HG02759 (cell line): ENCODE measurements around the gene CTSF.
"Not testable (repeated sequence)": the region's sequence is repeated elsewhere in the genome, so short reads cannot be mapped to it uniquely, and the experiment has no call there.

Experiments
- ATAC-seq: cut with Tn5 transposase; IDR thresholded peaks from one replicate; pipeline ENCODE4 v1.9.1; 2021; ENCODE audit warnings: mild to moderate bottlenecking, moderate library complexity; ENCODE audit not compliant: unreplicated experiment

CTSF gene

DNA sequence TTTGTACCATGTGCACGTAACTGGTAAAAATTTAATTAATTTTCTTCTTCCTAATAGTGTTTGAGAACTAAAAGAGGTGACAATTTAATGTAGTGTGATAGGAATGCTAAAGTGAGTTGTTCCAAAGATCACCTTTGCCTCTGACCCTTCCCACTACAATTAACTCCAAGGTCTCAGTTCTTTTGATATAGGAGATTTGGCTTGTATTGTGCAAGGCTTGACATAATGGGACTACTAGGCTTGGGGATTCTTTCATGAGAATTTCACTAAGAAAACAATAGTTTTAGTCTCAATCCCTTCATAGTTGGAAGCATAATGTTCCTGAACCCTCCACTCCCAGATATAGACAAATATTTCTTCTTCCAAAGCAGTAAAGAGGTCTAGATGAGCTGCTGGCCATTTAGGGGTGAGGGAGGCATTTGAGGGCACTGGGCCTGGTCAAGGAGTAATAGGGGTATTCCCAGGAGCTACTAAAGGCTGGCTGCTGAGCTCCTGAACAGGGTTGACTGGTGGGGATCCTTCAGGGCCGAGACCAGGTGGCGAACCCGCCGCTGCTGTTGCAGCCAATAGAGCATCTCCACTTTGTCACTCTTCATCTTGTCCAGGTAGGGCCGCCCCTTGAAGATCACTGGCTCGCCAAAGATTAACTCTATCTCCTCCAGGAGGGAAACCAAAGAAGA lies 21.7 kb upstream of the CTSF start:
- ATAC-seq: no peak

DNA sequence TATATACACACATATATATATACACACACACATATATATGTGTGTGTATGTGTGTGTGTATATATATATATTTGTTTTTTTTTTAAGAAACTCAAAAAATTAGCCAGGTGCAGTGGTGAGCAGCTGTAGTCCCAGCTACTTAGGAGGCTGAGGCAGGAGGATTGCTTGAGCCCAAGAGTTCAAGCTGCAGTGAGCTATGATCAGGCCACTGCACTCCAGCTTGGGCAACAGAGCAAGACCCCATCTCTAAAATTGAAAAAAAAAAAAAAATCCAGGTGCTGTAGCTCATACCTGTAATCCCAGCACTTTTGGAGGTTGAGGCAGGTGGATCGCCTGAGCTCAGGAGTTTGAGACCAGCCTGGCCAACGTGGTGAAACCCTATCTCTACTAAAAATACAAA lies 20.9 kb upstream of the CTSF start:
- not testable (repeated sequence) for ATAC-seq

DNA sequence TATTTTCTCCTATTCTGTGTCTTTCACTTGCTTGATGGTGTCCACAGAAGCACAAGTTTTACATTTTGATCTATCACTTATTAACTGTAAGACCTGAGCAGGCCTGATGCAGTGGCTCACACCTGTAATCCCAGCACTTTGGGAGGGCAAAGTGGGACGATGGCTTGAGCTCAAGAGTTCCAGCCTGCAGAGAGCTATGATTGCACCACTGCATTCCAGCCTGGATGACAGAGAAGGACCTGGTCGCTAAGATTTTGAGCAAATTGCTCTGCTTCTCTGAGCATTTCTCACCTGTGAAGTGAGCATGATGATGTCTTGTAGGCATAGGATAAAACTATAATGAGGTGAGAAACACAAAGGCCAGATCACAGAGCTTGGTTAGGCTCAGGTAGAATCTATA lies 17.7 kb upstream of the CTSF start:
- ATAC-seq: no peak

DNA sequence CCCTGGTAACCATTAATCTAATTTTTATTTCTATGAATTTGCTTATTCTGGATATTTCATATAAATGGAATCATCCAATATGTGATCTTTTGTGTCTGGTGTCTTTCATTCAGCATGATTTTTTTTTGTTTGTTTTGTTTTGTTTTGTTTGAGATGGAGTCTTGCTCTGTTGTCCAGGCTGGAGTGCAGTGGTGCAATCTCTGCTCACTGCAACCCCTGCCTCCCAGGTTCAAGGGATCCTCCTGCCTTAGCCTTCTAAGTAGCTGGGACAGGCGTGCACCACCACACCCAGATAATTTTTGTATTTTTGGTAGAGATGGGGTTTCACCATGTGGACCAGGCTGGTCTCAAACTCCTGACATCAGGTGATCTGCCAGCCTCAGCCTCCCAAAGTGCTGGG lies 17.0 kb upstream of the CTSF start:
- not testable (repeated sequence) for ATAC-seq

DNA sequence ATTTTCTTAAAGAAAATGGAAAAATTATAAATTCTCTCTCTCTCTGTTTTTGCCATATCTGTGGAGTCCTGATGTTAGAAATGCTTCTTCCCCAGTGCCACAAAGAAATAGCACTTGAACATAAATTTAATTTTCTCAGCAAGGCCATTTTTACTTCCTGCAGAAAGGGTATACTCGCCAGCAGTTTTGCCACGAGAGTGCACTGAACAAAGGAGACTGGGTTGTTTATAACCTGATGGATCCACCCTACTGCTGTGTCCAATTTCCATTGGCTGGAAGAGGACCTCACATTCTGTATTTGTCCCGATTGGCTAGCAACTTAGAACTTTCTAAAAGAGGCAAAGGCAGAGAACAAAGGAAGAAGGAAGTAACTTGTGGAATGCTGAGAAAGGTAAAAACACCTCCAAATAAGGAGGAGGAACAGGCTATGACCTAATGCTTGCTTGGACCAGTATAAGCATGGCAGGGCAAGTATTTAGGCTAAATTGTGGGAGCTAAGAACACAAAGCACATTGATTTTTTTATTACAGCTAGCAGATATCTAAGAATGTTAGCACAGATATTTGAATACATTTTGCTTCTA lies 14.2 kb upstream of the CTSF start:
- not testable (repeated sequence) for ATAC-seq

DNA sequence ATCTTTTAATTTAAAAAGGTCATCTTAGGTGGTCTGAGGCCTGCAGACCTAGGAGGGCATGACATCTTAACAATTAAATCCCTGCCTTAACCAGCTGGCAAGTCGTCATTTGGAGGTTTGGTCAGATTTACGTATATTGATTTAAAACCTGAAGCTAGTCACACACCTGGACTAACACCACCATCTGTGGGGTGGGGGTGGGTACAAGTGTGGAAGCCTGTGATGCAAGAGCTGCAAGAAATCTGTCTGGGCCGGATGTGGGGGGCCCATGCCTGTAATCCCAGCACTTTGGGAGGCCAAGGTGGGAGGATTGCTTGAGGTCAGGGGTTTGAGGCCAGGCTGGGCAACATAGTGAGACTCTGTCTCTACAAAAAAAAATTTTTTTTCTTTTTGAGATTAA lies 12.9 kb upstream of the CTSF start:
- ATAC-seq: no peak

DNA sequence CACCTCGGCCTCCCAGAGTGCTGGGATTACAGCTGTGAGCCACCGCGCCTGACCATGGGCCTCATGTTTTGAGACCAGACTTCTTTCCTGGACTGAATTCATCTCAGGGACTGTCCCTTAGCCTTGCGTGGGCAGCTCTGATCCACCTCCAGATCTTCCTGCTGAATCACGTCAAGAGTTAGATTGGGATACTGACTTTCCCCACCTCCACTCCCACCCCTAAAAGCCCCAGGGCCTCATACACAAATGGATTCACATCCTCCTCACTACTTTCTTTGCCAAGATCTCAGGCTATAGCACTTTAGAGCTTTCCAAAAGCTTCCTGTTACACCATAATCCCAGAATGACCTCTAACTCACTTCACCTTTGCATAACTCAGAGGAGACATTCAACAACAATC lies 12.4 kb upstream of the CTSF start:
- no peak for ATAC-seq

DNA sequence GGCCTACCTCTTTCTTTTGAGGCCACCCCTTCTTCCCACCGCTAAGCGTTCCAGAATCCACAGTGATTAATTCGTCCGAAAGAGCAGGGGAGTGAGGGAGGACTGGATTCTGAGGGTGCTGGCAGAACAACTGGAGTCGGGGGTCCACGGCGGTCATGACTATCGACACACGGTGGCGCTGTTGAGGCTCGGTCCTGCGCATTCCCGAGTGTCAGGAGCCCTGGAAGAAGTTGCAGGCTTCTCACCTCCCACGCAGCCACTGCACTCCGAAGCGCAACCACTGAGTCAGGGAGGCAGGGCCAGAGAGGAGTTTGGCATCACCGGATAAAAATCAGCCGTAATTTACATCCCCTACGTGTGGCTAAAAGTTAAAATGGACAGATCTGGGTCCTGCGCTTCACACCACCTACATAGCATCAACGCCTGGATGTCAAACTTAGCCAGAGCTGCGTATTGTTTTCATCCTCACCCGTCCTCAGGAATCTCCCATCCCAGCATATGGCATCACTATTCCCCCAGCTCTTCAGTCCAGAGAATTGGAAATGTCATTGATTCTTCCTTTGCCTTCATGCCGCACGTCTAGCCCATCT lies 10.7 kb upstream of the CTSF start:
- no peak for ATAC-seq

DNA sequence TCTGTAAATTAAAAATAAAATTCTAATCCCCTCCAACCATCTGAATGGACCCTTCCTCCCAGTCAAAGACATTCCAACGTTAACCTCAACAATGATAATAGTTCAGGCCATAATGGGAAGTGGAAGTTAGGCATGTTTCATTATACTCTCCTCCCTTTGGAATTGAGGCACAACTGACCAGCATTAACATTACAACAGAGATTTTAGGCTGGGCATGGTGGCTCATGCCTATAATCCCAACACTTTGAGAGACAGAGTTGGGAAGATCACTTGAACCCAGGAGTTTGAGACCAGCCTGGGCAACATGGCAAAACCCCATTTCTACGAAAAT lies 2.4 kb upstream of the CTSF start:
- no peak for ATAC-seq

DNA sequence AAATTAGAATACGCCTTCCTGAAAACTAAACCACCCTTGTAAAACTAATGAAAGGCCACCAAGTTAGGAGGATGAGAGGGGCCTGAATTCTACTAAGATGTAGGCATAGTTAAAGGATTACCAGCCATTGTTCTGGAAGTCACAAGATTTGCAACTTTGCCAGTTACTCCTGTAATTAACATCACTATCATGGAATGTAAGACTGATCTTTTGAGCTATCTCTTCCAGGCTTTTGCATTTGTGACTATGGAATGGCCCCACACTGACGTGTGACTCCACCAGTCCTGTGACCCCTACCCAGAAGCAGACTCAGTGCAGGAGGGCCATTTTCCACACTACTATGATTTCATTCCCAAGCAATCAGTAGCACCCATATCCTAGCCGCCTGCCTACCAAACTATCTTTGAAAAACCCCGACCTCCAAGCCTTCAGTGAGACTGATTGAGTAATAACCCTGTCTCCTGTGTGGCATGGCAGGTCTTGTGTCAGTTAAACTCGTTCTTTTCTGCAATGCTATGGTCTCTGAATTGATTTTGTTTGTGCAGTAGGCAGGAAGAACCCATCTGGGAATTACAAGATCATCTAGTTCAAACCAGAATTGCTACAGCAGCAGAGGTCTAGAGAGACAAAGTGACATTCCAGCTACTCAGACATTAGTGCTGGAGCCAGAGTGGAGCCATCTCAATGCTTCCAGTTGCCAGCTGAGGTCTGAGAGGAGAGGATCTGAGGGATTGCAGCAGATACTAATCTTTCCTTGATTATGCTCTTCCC lies 1.9 kb upstream of the CTSF start:
- ATAC-seq: no peak

DNA sequence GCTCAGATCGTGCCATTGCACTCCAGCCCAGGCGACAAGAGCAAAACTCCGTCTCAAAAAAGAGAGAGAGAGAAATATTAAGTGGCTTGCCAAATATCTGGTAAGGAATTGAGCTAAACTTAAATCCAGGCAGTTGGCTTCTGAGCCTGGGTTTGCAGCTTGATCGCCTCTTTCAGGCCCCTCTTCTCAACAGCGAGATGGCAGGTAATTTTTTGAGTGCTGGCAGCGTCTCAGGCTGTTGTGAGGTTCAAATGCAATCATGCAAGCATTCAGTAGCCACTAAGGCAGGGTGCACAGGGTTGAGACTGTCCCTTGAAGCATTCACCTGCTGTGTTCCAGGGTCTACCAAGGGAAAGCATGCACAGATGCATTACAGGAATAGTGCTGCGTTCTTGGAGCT lies 670 bp upstream of the CTSF start:
- no peak for ATAC-seq

DNA sequence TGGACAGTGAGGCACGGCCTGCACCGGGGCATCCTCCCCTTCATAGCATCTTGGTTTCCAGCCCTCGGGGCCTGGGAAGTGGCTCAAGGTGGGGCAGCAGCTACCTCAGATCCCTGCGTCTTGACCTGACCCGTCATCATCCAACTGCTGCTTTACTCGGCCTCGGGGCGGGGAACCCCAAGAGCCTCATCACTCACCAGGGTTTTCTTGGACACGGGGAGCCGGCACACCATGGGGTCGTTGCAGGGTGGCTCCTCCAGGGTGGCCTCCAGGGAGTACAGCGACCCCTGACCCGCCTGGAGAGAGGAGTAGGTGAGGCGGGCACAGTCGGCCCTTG lies 651 bp downstream of the CTSF start:
- no peak for ATAC-seq

DNA sequence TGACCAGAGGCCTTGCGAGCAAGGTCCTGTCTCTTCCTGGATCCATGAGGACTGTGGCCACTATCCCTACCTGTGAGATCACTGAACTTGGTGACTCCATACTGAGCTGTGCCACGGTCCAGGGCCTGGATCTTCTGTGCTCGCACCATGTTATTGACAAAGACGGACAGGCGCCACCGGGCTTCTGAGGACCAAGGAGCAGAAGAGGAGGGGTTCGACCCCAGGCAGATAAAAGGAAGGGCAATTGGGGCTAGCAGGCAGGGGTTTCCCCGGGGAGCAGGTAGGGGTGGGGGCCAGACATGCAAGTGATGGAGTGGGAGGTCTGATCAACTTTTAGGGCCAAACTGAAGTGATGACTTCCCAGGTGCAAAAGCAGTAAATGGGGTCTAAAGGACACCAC lies 2.2 kb downstream of the CTSF start:
- no peak for ATAC-seq

DNA sequence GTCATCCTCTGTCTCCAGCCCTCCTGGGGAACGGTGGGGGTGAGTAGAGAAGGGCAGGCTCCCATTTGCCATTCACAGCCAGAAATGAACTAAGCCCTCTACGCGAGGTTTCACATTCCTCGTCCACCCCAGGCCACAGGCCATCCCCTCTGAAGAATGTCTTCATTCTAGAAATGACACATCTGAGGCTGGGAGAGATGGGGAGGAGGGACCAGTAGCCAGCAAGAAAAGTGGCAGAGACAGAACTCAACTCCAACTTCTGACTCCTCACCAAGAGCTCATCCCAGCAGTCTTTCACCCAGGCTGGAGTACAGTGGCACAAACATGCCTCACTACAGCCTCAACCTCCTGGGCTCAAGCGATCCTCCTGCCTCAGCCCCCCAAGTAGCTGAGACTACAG lies 3.4 kb downstream of the CTSF start:
- no peak for ATAC-seq

DNA sequence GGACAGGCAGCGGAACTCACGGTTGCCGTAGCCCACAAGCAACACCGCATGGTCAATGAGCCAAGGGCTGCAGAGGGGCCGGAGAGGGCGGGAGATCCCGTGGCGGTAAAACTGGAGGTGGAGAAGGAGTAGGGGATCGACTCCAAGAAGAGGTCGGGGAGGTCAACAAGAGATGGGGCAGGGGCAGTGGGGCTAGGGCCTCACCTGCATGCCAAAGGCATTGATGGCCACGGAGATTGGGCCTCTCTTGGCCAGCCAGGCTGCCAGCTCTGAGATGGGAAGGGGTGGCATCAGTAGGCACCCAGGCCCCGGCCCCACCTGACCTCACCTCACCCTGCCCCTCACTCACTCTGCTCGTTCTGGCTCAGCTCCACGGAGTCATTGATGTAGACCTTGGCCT lies 3.9 kb downstream of the CTSF start:
- ATAC-seq: no peak

DNA sequence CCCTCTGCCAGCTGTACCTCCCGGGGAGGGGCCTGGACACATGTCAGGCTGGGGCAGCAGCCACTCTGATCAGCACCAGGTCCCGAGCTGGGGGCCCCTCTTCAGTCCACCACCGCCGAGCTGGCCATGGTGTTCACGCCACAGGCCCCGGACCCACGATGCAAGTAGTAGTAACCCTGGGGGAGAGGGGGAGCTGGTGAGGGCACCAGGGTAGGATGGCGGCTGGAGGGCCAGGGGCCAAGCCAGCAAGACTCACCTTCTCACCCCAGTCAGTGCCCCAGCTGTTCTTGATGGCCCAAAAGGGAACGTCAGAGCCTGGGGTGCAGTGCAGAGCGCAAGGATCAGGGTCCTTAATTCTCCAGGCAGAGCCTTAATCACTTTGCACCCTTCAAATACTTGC lies 4.6 kb downstream of the CTSF start:
- no peak for ATAC-seq

DNA sequence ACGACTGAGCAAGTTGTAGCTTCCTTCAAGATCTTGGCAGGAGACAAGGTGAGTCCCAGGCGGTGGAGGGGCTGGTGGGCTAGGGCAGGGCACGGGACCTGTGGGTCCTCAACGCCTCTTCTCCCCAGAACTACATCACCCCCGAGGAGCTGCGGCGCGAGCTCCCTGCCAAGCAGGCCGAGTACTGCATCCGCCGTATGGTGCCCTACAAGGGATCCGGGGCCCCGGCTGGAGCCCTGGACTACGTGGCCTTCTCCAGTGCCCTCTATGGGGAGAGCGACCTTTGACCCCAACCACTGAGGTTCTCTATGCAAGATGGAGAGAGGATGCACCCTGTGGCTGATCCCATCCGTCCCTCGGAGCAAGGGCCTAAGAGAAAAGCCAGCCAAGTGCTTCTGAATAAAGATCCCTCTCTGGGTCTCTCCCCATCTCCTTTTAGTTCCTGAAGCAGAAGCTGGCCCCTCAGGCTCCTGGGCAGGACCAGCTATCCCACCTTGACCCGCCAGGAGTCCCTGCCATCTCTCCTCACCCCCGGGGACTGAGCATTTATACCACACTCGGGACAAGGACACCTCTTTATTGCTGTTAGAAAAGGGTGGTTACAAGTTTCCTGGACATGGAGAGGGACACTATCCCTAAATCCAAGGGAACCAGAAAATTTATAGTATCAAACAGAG lies 5.4 kb downstream of the CTSF start:
- no peak for ATAC-seq

DNA sequence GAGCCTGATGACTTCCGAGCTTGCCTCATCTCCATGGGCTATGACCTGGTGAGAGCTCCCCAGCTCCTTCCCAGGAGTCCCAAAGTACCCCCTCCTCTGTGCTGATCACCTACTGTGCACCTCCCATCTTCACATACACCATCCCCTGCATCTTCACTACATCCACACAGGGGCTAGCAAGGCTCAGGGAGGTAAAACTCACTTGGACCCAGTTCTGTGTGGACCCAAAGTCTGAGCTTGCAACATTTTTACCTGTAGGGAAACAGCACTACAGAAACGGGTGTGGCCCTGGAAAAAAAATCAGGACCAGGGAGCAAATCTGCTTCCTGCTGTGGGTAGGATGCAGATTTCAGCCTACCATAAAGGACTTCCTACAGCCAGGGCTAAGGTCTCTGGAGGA lies 6.1 kb downstream of the CTSF start:
- no peak for ATAC-seq

DNA sequence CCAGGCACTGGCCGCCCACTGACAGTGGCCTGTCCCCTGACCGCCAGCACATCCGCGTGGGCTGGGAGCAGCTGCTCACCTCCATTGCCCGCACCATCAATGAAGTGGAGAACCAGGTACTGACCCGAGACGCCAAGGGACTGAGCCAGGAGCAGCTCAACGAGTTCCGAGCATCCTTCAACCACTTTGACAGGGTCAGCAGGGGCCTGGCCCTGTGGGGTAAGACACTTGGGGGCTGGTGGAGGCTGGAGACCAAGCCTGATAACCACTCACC lies 6.5 kb downstream of the CTSF start:
- no peak for ATAC-seq

DNA sequence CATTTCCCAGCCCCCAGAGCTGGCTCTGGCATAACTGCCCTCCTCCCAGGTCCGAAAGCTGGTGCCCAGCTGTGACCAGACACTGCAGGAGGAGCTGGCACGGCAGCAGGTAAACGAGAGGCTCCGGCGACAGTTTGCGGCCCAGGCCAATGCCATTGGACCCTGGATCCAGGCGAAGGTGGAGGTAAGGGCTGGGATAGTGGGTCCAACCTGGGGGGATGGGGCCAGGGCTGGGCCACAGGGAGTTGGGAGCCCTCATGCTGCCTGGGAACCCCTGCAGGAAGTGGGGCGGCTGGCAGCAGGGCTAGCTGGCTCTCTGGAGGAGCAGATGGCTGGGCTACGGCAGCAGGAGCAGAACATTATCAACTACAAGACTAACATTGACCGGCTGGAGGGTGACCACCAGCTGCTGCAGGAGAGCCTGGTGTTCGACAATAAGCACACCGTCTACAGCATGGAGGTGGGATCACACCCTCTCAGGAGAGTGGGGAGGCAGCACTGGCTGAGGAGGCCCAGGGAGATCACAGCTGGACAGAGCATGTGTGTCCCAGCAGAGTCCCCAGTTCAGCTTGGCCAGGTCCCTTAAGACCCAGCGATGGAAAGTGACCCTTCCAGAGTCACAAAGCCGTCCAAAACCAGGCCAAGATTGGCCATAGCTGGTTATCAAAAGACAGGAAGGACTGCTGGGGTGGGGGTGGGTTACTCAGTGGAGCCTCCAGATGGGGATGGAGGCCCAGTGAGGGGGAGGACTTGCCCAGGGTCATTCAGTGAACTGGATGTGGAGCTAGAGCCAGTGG lies 7.0 kb downstream of the CTSF start:
- no peak for ATAC-seq
